NB4 (cell line): ENCODE results near the gene ACOXL.

ENCODE experiments used
- DNase-seq: peaks from one replicate; pipeline ENCODE4 v3.0.0; 2010; ENCODE audit warnings: low read depth
- H3K4me3 ChIP-seq: one replicate; pipeline ENCODE4 v1.5.1; 2011; ENCODE audit warnings: mild to moderate bottlenecking, low read depth, low read length, moderate library complexity
- MAX ChIP-seq: IDR thresholded peaks from 2 replicates; pipeline ENCODE4 v1.6.1; 2011; ENCODE audit warnings: low read depth, low read length
- MYC ChIP-seq: IDR thresholded peaks from 2 replicates; pipeline ENCODE4 v1.6.1; 2011; ENCODE audit warnings: low read depth, low read length
- POLR2A ChIP-seq: IDR thresholded peaks from 2 replicates; pipeline ENCODE4 v1.6.1; 2011; ENCODE audit warnings: mild to moderate bottlenecking; ENCODE audit not compliant: insufficient read length; ENCODE audit errors: extremely low read depth
- TF ChIP-seq, protein P1 (sequence below): IDR thresholded peaks from one replicate; pipeline ENCODE4 v1.5.1; 2012; ENCODE audit warnings: low read depth, low read length

ACOXL gene

GRCh38 chr2:111019381-111019780 lies 287.0 kb downstream of the ACOXL start:
- no peak for TF ChIP-seq MYC
- TF ChIP-seq POLR2A = no peak
- TF ChIP-seq, protein P1, sequence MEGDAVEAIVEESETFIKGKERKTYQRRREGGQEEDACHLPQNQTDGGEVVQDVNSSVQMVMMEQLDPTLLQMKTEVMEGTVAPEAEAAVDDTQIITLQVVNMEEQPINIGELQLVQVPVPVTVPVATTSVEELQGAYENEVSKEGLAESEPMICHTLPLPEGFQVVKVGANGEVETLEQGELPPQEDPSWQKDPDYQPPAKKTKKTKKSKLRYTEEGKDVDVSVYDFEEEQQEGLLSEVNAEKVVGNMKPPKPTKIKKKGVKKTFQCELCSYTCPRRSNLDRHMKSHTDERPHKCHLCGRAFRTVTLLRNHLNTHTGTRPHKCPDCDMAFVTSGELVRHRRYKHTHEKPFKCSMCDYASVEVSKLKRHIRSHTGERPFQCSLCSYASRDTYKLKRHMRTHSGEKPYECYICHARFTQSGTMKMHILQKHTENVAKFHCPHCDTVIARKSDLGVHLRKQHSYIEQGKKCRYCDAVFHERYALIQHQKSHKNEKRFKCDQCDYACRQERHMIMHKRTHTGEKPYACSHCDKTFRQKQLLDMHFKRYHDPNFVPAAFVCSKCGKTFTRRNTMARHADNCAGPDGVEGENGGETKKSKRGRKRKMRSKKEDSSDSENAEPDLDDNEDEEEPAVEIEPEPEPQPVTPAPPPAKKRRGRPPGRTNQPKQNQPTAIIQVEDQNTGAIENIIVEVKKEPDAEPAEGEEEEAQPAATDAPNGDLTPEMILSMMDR = no peak
- TF ChIP-seq MAX = no peak
- no peak overlapping the region for H3K4me3 ChIP-seq
- no peak for DNase-seq

DNA sequence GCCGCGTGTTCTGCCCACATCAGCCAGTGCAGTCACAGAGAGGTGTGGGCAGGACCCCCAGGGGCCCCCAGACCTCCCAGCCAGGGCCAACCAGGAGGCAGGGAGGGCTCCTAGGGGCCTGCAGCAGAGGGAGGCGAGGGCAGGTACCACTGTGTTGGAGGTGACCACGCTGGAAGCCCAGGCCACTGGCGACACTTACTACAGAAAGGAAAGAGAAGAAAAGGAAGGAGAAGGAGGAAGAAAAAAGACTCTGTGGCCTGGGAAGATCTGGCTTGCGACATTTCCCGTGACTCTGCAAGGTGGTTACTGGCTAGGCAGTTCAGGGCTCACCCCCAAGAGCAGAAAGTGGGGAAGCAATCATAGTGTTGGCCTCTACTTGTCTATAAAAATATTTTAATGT lies 290.3 kb downstream of the ACOXL start:
- TF ChIP-seq POLR2A (no peak), MYC (peak; percentile 46; the same call in 1 of the 2 replicates)
- no peak overlapping the region for H3K4me3 ChIP-seq
- peak; percentile 91 for DNase-seq

- H3K4me3 ChIP-seq = no peak overlapping the region
- TF ChIP-seq MYC (no peak), MAX (no peak), POLR2A (no peak)
- TF ChIP-seq, protein P1 = no peak
- no peak for DNase-seq
These were observed 292.1 kb downstream of the ACOXL start for GRCh38 chr2:111024496-111024895.

GRCh38 chr2:111025288-111025687 lies 292.9 kb downstream of the ACOXL start:
- no peak overlapping the region for H3K4me3 ChIP-seq
- TF ChIP-seq MAX (no peak), MYC (no peak), POLR2A (no peak)
- TF ChIP-seq, protein P1 = no peak
- no peak for DNase-seq

DNA sequence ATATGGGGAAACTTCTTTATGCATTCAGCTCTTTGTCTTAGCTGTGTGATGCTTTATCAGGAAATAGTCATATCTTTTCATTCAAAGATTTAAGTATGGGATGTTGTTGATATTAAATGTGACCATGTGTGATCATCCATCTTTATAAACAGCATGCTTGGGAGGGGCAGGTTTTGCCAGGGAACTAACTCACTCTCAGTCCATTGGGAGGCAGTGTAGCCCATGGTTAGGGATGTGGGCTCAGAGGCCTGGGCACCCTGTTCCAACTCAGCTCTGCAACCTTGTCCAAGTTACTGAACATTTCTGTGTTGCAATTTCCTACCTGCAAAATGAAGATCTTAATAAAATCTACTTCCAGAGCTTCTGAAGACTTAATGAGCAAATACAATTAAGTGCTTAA lies 296.3 kb downstream of the ACOXL start:
- peak; percentile 72 for DNase-seq
- H3K4me3 ChIP-seq = no peak overlapping the region
- no peak for TF ChIP-seq MAX
- TF ChIP-seq POLR2A = no peak
- TF ChIP-seq, protein P1 = peak; percentile 33
- no peak for TF ChIP-seq MYC

DNA sequence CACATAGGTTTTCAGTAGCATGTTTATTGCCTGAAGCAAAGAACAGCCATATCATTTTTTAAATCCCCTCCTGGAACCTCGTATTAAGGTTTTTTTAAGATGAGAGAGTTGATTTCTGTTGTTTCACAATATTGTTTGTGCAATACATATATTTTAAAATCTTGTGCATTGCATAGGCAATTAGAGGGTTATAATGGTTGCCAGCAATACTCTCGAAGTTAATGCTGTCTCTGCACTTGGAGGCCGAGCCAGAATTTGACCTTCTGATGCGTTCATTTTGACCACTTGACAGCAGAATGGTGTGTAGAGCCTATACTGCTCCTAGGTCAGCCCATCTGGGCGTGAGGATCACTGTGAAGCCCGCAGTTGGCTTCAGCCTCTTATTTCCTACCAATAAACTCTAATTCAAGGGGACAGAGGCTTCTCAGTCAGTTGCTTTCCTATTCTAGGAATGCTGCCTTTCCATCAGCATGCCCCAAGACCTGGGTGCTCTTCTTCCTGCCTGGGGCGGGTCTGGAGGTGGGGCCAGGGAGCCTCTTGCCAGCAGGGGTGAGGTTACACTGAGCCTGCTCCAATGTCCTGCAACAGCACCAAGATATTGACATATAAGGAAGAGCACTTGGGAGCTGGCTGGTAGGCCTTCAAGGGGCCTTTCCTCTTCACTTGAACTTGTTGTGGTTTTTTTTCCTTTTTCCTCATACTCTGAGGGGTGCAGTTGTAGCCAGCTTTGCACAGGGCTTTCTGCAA lies 297.0 kb downstream of the ACOXL start:
- no peak for TF ChIP-seq MAX
- no peak for TF ChIP-seq MYC
- TF ChIP-seq, protein P1 = no peak
- no peak for TF ChIP-seq POLR2A
- peak; percentile 80 for DNase-seq

More for the DNA sequence above, 297.0 kb downstream of the ACOXL start:
- no peak overlapping the region for H3K4me3 ChIP-seq
